Activated CD4-positive, alpha-beta T cell treated with anti-CD3 and anti-CD28 coated beads for 4 hours (primary cell): ENCODE results near the gene PARD6B.

Experiments used
- DNase-seq, 2 donors: peaks; one replicate each; pipeline ENCODE4 v3.0.0-alpha.2; 2020

PARD6B gene

GRCh38 chr20:50724851-50725723 is 6.3 kb upstream of the PARD6B start:
- peak; percentile 66 to 79 for DNase-seq

DNA sequence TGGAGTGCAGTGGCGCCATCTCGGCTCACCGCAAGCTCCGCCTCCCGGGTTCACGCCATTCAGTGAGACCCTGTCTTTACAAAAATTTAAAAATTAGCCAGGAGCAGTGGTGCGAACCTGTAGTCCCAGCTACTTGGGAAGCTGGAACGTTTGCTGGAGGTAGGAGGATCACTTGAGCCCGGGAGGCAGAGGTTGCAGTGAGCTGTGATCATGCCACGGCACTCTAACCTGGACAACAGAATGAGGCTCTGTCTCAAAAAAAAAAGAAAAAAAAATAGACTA is 5.7 kb upstream of the PARD6B start:
- DNase-seq: no peak

DNA sequence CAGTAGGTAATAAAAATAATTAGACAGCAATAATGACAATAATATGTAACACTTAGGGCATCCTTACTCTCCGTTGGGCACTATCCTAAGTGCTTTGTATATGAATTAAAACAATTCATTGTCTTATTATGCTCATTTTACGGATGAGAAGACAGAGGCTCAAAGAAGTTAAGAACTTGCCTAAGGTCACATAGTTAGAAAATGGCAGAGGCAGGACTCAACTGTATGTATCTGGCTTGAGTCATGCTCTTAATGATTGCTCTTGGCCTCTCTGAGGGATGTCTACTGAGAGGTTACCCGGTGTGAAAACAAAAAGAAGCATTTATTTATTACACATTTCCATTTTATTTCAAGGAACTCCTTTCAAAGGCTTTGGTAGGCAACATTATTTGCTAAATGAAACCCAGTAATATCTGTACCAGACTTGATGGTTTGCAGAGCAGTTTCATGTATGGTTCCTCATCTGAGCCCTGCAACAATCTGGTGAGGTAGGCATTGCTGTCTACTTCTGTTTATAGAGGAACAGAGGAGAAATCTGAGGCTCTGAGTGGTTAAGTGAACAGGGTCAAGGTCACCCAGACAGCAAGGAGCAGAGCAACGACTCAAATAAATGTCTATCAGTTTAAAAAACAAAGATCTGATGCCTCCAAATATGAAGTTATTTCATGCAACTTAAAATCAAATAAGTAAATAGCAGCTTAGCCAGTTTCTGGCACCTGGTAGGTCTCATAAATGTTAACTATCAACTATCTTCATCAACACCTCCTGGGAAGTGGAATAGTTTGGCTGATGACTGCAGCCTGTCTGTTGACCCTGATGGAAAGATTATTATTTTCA is 4.2 kb upstream of the PARD6B start:
- no peak for DNase-seq

DNA sequence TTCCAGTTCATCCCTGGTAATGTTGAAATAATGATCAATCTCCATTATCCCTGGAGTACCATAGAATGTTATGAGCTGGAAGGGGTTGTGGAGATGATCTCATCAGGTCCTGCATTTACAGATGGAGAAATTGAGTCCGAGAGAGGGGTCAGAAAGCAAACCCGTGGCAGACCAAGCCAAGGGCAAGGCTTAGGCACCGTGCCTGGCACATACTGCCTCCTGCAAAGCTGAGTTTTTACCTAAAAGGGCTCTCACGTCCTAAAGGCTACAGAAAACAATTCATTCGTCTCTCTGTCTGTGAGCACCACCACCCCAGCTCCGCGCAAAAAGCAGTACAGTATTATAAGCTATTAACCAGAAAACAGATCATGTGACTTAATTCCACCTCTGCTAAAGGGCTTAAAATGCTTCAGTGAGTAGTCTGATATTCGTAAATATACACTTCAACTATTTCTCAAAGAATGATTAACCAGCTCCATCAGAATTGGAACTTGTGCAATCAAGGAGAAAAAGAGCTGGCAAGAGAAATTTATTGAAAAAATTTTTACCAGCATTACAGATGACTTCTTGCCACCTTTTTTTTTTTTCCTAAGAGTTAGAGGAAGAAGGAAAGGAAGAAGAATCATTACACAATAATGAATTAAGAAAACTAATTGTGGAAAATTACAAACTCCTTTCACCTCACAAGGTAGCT is 3.4 kb upstream of the PARD6B start:
- DNase-seq: no peak

- no peak for DNase-seq
These were observed 2.8 kb upstream of the PARD6B start for GRCh38 chr20:50728486-50728980.

GRCh38 chr20:50728981-50729874 is 2.2 kb upstream of the PARD6B start:
- DNase-seq: no peak

DNA sequence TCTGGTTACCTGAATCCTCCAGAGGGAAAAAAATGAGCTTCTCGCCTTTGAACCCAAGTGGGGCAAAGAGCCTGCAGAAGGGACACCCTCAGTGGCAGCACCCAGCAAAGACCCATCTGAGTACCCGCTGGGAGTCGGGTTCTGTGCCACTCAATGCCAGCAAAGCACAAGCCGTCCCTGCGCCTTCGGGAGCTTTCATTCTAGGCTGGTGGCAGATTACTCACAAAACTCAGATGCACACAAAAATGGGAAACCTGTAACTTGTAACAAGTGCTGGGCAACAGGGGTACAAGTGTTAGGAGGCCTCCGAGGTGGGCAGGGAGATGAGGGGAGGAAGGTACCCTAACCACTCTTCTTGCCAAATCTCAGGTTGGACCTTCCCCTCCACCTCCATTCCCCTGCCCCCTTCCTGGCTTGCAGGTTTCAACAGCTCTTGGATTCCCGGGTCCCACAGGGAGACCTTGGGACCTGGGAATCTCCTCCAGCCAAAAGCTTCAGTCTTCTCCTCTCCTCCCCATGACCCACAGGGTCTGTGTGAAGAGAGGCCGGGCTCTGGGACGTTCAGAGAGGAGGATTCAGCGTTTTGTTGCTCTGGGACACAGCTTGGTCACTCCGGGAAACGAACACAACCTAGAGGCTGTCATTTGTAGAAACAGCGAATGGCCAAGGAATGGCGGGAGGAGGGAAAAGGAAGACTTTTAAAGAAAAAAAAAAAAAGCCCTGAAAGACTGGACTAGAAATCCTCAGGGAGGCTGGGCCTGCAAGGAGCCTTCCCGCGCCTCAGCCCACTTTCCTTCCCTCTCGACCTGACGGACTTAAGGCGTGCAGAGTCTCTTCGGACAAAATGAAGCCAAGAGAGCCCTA is 1.2 kb upstream of the PARD6B start:
- no peak for DNase-seq

GRCh38 chr20:50730765-50731054 is 670 bp upstream of the PARD6B start:
- no peak for DNase-seq

DNA sequence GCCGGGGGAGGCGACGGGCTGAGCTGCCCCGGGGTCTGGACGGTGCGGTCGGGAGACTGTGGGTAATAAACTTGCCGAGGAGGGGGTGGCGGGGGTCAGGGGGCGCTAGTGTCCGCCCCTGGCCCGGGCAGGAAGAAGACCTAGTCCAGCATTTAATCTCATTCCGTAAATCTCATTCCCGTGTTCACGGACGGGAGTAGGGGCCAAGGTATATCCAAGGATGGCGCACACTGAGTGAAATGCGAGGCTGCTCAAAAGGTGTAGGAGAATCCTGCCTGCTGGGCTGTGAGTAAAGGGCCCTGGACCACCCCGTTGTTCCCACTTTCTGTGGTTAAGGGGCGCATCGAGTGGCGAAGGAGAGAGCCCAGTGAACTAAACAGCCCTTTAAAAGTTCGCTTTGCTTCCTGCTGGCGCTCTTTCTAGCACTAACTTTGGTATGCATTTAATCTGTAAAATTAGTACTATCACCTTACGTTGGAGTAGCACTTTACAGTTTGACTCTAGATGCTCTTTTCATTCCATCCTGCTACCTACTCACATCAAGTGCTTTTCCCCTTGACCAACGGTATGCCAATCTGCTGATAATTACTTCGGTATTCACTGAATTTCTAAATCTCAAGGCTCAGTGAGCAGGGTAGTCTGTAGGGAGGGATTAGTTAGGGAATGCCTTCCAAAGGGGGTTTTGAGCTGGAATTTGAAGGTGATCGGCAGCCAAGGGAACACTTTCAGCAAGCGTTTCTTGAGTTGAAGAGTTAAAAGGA is 730 bp downstream of the PARD6B start:
- DNase-seq: no peak

GRCh38 chr20:50733644-50734349 is 2.4 kb downstream of the PARD6B start:
- DNase-seq: no peak

GRCh38 chr20:50734730-50735679 is 3.6 kb downstream of the PARD6B start:
- no peak for DNase-seq

- no peak for DNase-seq
These were observed 4.4 kb downstream of the PARD6B start for GRCh38 chr20:50735813-50736212.

- no peak for DNase-seq
These were observed 6.0 kb downstream of the PARD6B start for GRCh38 chr20:50737352-50737751.

DNA sequence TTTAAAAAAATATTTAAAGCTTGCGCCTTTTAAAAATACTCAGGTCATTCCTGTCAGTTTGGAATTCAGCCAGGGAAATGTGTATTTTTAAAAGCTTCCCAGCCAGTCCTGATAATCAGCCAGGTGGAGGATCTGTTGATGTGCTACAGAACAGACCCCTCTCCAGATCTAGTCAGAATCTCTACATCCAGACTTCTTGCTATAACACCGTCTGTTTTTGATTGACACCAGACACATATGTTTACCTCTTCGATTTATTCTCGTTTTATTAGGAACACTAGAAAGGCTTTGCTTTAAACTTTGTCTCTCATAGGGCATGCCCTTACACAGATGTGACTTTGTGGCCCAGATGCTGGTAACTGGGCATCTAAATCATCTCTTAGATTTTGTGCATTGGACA is 11.7 kb downstream of the PARD6B start:
- no peak for DNase-seq

DNA sequence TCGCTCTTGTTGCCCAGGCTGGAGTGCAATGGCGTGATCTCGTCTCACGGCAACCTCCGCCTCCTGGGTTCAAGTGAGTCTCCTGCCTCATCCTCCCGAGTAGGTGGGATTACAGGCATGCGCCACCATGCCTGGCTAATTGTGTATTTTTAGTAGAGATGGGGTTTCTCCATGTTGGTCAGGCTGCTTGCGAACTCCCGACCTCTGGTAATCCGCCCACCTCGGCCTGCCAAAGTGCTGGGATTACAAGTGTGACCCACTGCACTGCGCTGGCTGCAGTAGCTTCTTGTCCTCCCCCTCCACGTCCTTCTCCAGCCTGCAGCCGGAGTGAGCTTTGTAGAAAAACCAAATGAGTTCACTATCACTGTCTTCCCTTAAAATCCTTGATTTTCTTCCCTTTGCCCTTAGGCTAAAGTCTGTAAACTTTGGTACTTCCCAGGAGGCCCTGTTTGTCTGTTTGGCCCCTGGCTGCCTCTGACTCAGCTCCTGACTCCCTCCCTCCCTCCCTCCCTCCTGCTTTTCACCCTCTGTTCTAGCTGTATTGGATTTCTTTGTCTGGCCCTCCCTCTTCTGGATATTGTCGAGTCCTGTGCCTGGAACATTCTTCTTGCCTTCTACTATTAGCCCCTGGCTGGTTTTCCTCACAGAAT is 12.9 kb downstream of the PARD6B start:
- no peak for DNase-seq

- no peak for DNase-seq
These were observed 14.3 kb downstream of the PARD6B start for GRCh38 chr20:50745634-50746137.

DNA sequence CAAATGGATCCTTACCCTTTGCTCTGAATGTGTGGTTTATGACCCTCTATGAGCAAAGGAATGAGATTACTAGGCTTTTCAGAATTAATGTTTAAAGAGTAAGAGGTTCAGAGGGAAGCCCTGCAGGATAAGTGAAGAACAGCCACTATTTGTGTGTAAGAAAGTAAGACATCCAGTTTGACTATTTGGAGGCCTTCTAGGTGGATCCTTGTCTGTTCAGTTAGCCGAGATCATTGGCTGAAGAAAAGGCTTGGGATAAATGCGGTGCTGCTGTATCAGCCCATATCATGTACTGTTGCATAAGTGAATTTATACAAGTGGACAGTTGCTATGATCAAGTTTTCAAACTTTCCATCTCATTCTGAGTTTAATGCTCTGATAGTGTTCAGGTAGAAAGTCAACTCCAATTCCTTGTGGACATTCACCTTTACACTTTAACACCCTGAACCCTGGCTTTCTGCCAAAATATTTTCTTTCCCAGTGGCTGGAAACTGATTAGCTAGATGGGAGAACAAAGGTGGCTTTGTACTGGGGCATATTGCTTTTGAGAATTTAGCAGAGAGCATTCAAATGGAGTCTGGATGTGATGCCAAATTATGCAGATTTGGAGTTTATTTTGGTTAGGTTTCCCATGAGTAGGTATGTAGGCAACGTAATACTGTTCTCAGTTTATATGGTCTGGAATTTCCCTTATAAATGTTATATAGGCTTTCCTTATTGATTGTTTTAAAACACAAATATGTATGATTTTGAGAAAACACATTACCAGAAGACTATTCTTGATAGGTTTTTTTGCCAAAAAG is 15.0 kb downstream of the PARD6B start:
- no peak for DNase-seq
